WERI-Rb-1 (cell line): ENCODE results near the gene SETD1A.

Experiments used
- DNase-seq: peaks from one replicate; pipeline ENCODE4 v3.0.0-alpha.2; 2020
- H3K27ac ChIP-seq: fragments of 250-450 bp; sonication (Bioruptor Pico); 2 replicates; pipeline ENCODE4 v1.5.1; 2020; ENCODE audit warnings: mild to moderate bottlenecking, moderate library complexity
- H3K27me3 ChIP-seq: fragments of 250-450 bp; sonication (Bioruptor Pico); 2 replicates; pipeline ENCODE4 v1.5.1; 2021; ENCODE audit warnings: mild to moderate bottlenecking, low read depth, moderate library complexity; ENCODE audit not compliant: insufficient read depth, severe bottlenecking
- H3K36me3 ChIP-seq: fragments of 250-450 bp; sonication (Bioruptor Pico); 2 replicates; pipeline ENCODE4 v1.5.1; 2020; ENCODE audit warnings: mild to moderate bottlenecking, moderate library complexity
- H3K4me3 ChIP-seq: 2 replicates; pipeline ENCODE4 v1.5.1; 2011; ENCODE audit warnings: low read depth, mild to moderate bottlenecking, control low read depth, low read length
- H3K9me3 ChIP-seq: fragments of 250-450 bp; sonication (Bioruptor Pico); 2 replicates; pipeline ENCODE4 v1.5.1; 2021; ENCODE audit warnings: mild to moderate bottlenecking, moderate library complexity; ENCODE audit not compliant: severe bottlenecking
- TF ChIP-seq, protein P1 (sequence below): IDR thresholded peaks from 2 replicates; pipeline ENCODE4 v1.5.1; 2011; ENCODE audit warnings: low read depth, mild to moderate bottlenecking, control low read depth, inconsistent platforms, low read length

Gene SETD1A

DNA sequence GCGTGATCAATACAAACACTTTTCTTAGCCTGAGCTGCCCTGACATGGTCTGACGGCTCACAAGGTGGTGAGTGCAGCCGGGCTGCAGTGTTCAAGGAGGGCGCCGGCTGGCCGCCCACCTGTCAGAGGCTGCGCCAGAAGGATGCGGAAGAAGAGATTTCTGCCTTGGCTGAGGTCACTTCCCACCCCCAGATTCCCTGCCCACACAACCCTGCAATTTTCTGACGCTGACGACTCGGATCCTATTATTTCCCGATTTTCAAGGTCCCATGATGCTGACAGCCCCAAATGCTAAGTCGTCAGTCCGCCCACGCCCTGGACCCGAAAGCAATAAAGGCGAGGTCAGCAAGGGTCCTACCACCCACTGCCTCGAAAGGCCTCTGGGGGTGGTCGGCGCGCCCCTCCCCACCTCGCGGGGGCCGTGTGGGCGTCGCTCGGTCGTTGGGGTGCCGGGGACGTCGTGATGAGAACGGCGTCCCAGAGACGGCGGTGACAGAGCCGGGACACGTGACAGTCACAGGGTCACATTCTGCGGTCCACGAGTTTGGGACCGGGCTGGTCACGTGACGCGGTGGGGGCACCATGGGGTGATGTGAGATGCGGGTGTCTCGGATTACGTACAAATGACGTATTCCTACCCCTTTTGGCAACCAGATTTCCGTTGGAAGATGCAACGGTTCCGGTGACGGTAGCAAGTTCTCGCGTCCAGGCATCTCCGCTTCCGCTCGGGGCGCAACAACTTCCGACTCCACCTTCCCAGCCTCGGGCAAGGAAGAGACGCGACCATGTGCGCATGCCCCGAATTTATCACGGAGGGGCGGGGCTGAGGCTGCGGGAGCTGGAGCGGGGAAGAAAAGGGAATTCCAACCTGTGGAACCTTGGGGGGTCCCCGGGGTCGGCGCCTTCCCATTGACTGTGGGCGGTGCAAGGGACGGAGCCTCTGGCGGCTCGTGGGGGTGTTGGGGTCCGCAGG is 75.5 kb downstream of the SETD1A start, which contains the start of gene STX4:
STX4 (plus strand) TSS at position 823 of the 973 bp plus-strand sequence. CDS start 248 bp downstream, outside the sequence.
- Histone ChIP-seq H3K27me3 (no peaks in the 10 kb centered on the region), H3K9me3 (no peaks in the 10 kb centered on the region), H3K27ac (peak within 1 kb of the TSS; percentile 71), H3K36me3 (no peaks in the 10 kb centered on the region), H3K4me3 (peak within 1 kb of the TSS; percentile 81)
- TF ChIP-seq, protein P1, sequence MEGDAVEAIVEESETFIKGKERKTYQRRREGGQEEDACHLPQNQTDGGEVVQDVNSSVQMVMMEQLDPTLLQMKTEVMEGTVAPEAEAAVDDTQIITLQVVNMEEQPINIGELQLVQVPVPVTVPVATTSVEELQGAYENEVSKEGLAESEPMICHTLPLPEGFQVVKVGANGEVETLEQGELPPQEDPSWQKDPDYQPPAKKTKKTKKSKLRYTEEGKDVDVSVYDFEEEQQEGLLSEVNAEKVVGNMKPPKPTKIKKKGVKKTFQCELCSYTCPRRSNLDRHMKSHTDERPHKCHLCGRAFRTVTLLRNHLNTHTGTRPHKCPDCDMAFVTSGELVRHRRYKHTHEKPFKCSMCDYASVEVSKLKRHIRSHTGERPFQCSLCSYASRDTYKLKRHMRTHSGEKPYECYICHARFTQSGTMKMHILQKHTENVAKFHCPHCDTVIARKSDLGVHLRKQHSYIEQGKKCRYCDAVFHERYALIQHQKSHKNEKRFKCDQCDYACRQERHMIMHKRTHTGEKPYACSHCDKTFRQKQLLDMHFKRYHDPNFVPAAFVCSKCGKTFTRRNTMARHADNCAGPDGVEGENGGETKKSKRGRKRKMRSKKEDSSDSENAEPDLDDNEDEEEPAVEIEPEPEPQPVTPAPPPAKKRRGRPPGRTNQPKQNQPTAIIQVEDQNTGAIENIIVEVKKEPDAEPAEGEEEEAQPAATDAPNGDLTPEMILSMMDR = no peak
- peak; percentile 96 for DNase-seq

- peak; percentile 88 for DNase-seq
- TF ChIP-seq, protein P1 = no peak
- no peaks in the 10 kb centered on the region for H3K9me3 ChIP-seq
- H3K27me3 ChIP-seq = no peaks in the 10 kb centered on the region
- H3K27ac ChIP-seq = no peak overlapping the region
- peak overlapping the region; percentile 81 for H3K4me3 ChIP-seq
- no peaks in the 10 kb centered on the region for H3K36me3 ChIP-seq
These were observed 76.3 kb downstream of the SETD1A start for GRCh38 chr16:31033709-31034492.
